H1 (cell line): ENCODE measurements around the gene HSFX4.

ENCODE experiments used
- CBX8 ChIP-seq: fragments of 300-800, 300-1000 bp; sonication (generic); IDR thresholded peaks from 2 replicates; pipeline ENCODE4 v1.7.1; 2016; ENCODE audit warnings: low read depth, low read length, borderline replicate concordance
- CHD1 ChIP-seq: IDR thresholded peaks from 2 replicates; pipeline ENCODE4 v1.6.1; 2012; ENCODE audit warnings: low read depth, low read length, improper control_type of control experiment
- CTCF ChIP-seq, 3 experiments: IDR thresholded peaks; 1 replicate in 2 of 3; 2 replicates in 1 of 3; pipeline versions ENCODE4 v1.5.1 to v1.6.1; 2011; ENCODE audit warnings: low read length in 3 of 3, mild to moderate bottlenecking in 3 of 3, inconsistent platforms in 2 of 3, low read depth in 1 of 3, moderate library complexity in 1 of 3; ENCODE audit not compliant: insufficient read depth in 1 of 3; ENCODE audit errors: control extremely low read depth in 1 of 3
- EGR1 ChIP-seq: IDR thresholded peaks from 2 replicates; pipeline ENCODE4 v1.6.1; 2011; ENCODE audit warnings: low read depth, low read length, borderline replicate concordance
- EP300 ChIP-seq, 2 experiments: IDR thresholded peaks; 1 replicate in 1 of 2; 2 replicates in 1 of 2; pipeline ENCODE4 v1.6.1; 2011 to 2012; ENCODE audit warnings: low read depth in 2 of 2, low read length in 2 of 2, mild to moderate bottlenecking in 2 of 2, borderline replicate concordance in 1 of 2, inconsistent platforms in 1 of 2, moderate library complexity in 1 of 2
- MAFK ChIP-seq: IDR thresholded peaks from 2 replicates; pipeline ENCODE4 v1.6.1; 2012; ENCODE audit warnings: low read depth, mild to moderate bottlenecking, improper control_type of control experiment, low read length
- POLR2A ChIP-seq, 2 experiments: IDR thresholded peaks; 1 replicate in 1 of 2; 2 replicates in 1 of 2; pipeline ENCODE4 v1.6.1; 2011; ENCODE audit warnings: low read depth in 2 of 2, low read length in 2 of 2, mild to moderate bottlenecking in 2 of 2; ENCODE audit errors: control extremely low read depth in 1 of 2
- RAD21 ChIP-seq, 2 experiments: IDR thresholded peaks in 1 of 2; conservative IDR thresholded peaks in 1 of 2; 2 replicates each; pipeline ENCODE4 v1.6.1; 2011; ENCODE audit warnings: low read depth in 2 of 2, low read length in 2 of 2, improper control_type of control experiment in 1 of 2, inconsistent platforms in 1 of 2, mild to moderate bottlenecking in 1 of 2, moderate library complexity in 1 of 2
- SRF ChIP-seq: IDR thresholded peaks from 2 replicates; pipeline ENCODE4 v1.6.1; 2011; ENCODE audit warnings: mild to moderate bottlenecking, low read depth, low read length, moderate library complexity
- TAF1 ChIP-seq: IDR thresholded peaks from 2 replicates; pipeline ENCODE4 v1.6.1; 2011; ENCODE audit warnings: mild to moderate bottlenecking, low read depth, low read length
- TEAD4 ChIP-seq: IDR thresholded peaks from 2 replicates; pipeline ENCODE4 v1.6.1; 2012; ENCODE audit warnings: low read depth, low read length, inconsistent platforms, mixed read lengths

GRCh38 chrX:149881081-149881711 is 48.2 kb upstream of the HSFX4 start, which contains the start of gene MAGEA8:
- TF ChIP-seq CTCF (IDR thresholded peaks at IDR 0.05; ENCODE audit: control extremely low read depth in 1 of 3, insufficient read depth in 1 of 3, low read depth in 1 of 3, low read length in 3 of 3) = peak; percentile 53 to 64 (median 57)
- no peak for TF ChIP-seq TAF1
- no peak for TF ChIP-seq TEAD4
- TF ChIP-seq SRF = no peak
- no peak for TF ChIP-seq EGR1
- TF ChIP-seq POLR2A (IDR thresholded peaks at IDR 0.05; ENCODE audit: control extremely low read depth in 1 of 2, low read depth in 2 of 2, low read length in 2 of 2) = no peak
- TF ChIP-seq CHD1 = no peak
- TF ChIP-seq CBX8 = no peak
- TF ChIP-seq RAD21 (IDR thresholded peaks at IDR 0.05 in 1 of 2, conservative IDR thresholded peaks at IDR 0.05 in 1 of 2; ENCODE audit: low read depth in 2 of 2, low read length in 2 of 2) = peak; percentile 54 to 67
- no peak for TF ChIP-seq MAFK
- TF ChIP-seq EP300 (IDR thresholded peaks at IDR 0.05; ENCODE audit: borderline replicate concordance in 1 of 2, low read depth in 2 of 2, low read length in 2 of 2) = no peak
